ENCODE measurements around the gene TMSB4Y.

Gene TMSB4Y

GRCh38 chrY:13703568-13703968, at the start of gene TMSB4Y:
Gene TMSB4Y, plus strand, starts transcription at chrY:13703899.
- peak; percentile 63 for DNase-seq

- DNase-seq: no peak
Observed at GRCh38 chrY:13664162-13664561, 39.5 kb upstream of the TMSB4Y start.

DNA sequence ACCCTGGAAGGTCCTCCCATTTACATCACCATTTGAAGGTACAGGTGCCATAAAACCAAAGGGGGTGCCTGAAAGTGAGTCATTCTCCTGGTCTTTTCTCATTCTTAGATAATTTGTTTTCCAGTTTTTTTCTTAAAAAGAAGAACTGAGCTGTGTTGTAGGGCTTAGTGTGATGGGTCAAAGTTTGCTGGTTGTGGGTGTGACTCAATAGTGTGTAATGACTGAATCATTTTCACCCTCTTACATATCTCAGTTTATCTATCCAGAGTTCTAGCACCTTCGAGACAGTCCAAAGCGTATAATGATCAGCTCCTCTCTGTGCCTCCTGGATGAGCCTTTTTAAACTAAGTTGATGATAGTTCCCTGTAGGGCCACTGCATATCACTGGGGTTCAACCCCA, 32.6 kb upstream of the TMSB4Y start:
- no peak for DNase-seq

- no peak for DNase-seq
Observed at GRCh38 chrY:13702276-13702675, 1.4 kb upstream of the TMSB4Y start.

- peak; percentile 22 for DNase-seq
Observed at GRCh38 chrY:13704121-13704930, 627 bp downstream of the TMSB4Y start.

GRCh38 chrY:13705197-13705596, 1.5 kb downstream of the TMSB4Y start:
- no peak for DNase-seq

- no peak for DNase-seq
Observed at GRCh38 chrY:13708038-13708437, 4.3 kb downstream of the TMSB4Y start.

DNA sequence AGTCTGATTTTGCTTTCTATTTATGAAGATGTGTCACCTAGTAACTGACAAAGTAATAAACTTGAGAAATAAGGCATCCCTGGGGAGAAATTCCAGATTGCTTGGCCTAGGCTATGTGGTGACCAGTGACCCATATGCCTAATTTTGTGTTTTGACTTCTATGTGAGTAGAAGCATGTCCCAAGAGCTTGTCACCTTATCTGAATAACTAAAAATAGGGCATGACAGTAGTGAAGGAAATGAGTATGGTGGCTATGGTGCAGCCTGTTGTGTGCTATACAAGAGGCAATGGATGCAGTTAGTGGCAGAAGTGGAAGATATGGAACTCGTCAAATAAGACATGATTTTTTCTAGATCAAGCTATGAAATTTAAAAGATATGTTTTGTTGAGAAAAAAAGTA, 15.3 kb downstream of the TMSB4Y start:
- no peak for DNase-seq

DNA sequence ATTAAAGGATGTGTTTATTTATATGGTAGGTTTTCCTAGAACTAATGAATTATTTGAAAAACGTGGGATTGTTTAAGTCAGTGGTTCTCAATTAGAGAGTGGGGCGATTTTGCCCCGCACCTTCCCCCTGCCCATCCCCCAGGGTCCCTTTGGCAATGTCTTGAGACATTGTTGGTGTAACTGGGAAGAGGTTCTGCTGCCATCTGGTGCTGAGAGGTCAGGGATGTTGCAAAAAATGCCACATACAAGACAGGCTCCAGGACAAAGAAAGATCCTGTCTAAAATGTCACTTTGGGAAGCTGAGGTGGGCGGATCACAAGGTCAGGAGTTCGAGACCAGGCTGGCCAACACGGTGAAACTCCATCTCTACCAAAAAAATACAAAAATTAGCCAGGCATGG, 25.8 kb downstream of the TMSB4Y start:
- no peak for DNase-seq

- no peak for DNase-seq
Observed at GRCh38 chrY:13738618-13739017, 34.9 kb downstream of the TMSB4Y start.

DNA sequence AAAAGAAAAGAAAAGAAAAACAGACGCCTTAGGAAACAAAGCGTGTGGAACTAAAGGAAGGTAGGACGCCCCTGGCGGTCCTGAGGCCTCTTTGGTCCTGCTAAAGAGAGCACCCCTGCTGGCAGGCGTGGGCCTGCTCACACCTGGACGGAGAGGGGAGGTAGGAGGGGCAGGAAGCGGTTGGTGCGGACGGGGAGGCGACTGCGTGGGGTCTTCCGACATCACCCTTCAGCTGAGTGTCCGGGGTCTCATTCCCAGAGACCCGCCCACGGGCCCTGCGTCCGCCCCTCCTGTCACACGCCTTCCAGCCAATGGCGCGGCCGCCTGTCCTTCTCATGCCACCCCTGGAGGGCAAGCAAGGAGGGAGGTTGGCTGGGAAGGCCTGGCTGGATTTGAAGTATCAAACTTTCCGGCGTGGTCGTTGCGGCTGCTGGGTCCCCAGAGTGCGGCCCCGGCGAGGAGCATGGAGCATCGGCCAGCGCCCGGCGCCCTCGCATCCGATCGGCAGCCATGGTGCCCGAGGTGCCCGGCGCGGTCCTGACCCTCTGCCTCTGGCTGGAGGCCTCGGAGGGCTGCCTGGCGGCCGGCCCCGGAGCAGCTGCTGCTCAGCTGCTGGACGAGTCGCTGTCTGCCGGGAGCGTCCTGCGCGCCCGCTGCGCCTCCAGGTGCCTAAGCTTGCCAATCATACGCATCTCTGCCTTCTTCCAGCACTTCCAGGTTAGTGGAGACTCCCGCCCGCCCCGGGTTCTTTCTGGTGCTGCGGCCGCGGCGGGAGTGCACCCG, 47.8 kb downstream of the TMSB4Y start:
- DNase-seq: no peak

DNA sequence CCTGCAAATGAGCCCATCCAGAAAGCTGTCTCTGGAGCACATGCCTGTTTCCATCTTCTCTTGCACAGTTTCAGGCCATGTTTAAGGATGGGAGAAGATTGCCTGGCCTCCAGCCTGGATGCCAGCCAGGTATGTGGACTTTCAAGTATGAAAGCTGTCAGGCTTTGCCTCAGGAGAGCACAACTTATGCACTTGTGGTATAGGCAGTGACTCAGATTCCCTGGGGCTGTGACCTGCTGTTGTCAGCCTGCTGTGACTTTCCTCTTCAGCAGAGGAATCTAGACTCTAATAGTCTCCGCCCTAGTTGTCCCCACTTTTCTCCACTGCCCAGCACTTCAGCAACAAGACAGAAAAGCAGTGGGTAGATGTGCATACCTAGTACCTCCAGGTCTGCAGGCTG, 51.0 kb downstream of the TMSB4Y start:
- no peak for DNase-seq
